ENCODE data around the gene RSPH1. TPM values are rescaled to one million over a fixed set of nuclear protein-coding genes. Genes with fewer than 3 reads are reported as not detected.

Gene RSPH1
- polyA plus RNA-seq, 2 of the 4 experiments (the other 2 are of a cell fraction) = 0.71 to 0.85 TPM

DNA sequence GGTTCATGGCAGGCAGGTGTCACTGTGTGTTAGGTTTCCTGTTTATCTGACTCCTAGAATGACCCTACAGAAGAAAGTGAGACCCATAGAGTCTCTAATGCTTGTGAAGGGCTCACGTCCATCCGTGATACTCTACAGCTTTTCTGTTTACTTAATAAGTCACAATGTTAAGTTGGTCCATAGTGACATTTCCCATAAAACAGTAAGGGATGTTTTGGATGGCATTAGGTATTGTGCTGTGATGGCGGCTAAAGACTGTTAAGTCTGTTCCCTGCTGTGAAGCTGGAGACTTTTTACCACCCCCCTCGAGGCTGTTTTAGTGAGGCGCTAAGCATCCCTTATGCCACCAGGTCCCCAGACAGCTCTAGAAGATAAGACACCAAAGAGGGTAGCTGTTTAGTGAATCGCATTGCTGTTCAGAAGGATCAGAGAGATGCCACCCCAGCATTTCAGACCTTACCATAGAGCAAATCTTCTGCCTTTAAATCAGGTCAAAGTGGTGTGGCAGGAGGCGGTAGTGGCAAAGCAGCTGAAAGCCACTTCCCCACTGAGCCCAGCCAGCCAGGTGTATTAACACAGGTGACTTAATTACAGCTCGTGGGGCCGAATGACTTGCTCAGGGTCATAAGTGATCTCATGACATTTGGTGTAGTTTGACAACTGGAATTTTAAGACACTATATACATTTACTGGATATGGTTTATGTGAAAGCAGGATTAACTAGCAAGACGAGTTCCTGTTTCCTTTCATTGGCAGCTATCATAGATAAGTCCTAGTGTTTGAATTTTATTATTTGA lies 42.7 kb upstream of the RSPH1 start:
- ChIA-PET POLR2A (no interaction called here), CTCF (interaction anchor here (0.9 to 1.2 kb wide), 3 partner anchors 10 to 82 kb away, joined by 3 to 5 read pairs (median 3); no protein-coding TSS in a partner anchor)
- no peaks in the 10 kb centered on the region for H3K9me3 ChIP-seq
- H3K27ac ChIP-seq = no peak overlapping the region
- no peak overlapping the region for H3K4me2 ChIP-seq
- no peak overlapping the region for H3K4me3 ChIP-seq
- H3K4me1 ChIP-seq = no peaks in the 10 kb centered on the region
- WGBS (ENCODE audit: missing lambda C conversion rate) = 65% methylated on average over 10 of the region's 10 CpGs
- no peak for ATAC-seq
- no peak for FAIRE-seq
- no peak for TF ChIP-seq FOXS1 (CRISPR knock-in tag; IDR thresholded peaks at IDR 0.05)
- no peak for TF ChIP-seq KDM5A (IDR thresholded peaks at IDR 0.05)
- no peak for TF ChIP-seq TP53 (CRISPR knock-in tag; IDR thresholded peaks at IDR 0.05)
- no peak for TF ChIP-seq HEYL (CRISPR knock-in tag; IDR thresholded peaks at IDR 0.05)
- no peak for TF ChIP-seq PHF8 (IDR thresholded peaks at IDR 0.05; ENCODE audit: borderline replicate concordance, low read depth)
- TF ChIP-seq CBX8 (IDR thresholded peaks at IDR 0.05) = no peak
- TF ChIP-seq ZFP36 (IDR thresholded peaks at IDR 0.05; ENCODE audit: borderline replicate concordance, partially characterized antibody) = no peak
- TF ChIP-seq, protein P1, sequence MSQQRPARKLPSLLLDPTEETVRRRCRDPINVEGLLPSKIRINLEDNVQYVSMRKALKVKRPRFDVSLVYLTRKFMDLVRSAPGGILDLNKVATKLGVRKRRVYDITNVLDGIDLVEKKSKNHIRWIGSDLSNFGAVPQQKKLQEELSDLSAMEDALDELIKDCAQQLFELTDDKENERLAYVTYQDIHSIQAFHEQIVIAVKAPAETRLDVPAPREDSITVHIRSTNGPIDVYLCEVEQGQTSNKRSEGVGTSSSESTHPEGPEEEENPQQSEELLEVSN (IDR thresholded peaks at IDR 0.05; ENCODE audit: borderline replicate concordance, low read depth) = no peak
- TF ChIP-seq, protein P2, sequence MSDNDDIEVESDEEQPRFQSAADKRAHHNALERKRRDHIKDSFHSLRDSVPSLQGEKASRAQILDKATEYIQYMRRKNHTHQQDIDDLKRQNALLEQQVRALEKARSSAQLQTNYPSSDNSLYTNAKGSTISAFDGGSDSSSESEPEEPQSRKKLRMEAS (IDR thresholded peaks at IDR 0.05) = no peak
- TF ChIP-seq EP300 (IDR thresholded peaks at IDR 0.05) = no peak
- TF ChIP-seq FOSL2 (IDR thresholded peaks at IDR 0.05) = no peak
- TF ChIP-seq FOSL2 (CRISPR knock-in tag; IDR thresholded peaks at IDR 0.05) = no peak
- TF ChIP-seq, protein P3, sequence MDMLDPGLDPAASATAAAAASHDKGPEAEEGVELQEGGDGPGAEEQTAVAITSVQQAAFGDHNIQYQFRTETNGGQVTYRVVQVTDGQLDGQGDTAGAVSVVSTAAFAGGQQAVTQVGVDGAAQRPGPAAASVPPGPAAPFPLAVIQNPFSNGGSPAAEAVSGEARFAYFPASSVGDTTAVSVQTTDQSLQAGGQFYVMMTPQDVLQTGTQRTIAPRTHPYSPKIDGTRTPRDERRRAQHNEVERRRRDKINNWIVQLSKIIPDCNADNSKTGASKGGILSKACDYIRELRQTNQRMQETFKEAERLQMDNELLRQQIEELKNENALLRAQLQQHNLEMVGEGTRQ (IDR thresholded peaks at IDR 0.05) = no peak
- TF ChIP-seq CHD4 (IDR thresholded peaks at IDR 0.05; ENCODE audit: borderline replicate concordance) = no peak
- no peak for DNase-seq (ENCODE audit: low read depth in 1 of 2, low spot score in 1 of 2)

DNA sequence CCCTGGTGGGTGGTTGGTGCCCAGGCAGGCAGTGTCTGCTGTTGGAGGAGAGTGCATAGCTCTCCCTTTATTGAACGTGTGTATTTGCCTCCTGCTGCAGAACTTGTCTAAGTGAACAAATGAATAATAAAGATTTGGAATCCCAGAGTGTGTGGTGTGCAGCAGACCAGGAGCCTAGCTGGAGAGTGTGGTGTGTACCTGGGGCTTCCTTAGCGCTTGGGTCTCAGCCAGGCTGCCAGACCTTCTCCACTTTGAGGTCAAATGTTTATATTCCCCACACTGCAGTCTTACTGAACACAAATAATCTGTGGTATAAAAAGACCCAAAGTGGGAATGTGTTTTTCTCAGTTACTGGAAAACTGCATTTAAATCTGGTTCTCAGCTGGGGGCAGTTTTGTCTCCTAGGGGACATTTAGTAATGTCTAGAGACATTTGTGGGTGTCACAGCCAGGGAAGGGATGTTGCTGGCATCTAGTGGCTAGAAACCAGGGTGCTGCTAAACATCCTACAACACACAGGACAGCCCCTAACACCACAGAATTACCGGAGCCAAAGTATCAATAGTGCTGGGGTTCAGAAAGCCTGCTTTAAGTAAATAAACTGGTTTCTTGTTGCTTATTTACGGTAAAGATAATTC lies 41.2 kb upstream of the RSPH1 start:
- ATAC-seq = 0 out of 6 replicates have a peak, but pooled peaks of 1 of the 2 experiments have one; percentile 54
- no peak for FAIRE-seq
- POLR2A ChIA-PET = no interaction called here
- Histone ChIP-seq H3K9me3 (no peaks in the 10 kb centered on the region), H3K27ac (no peak overlapping the region), H3K4me3 (no peak overlapping the region), H3K4me2 (no peak overlapping the region), H3K4me1 (no peaks in the 10 kb centered on the region)
- 76% methylated on average over 4 of the region's 4 CpGs for WGBS (ENCODE audit: missing lambda C conversion rate)
- CTCF ChIA-PET = interaction anchor here (0.7 to 1.4 kb wide), 6 partner anchors 10 to 228 kb away, joined by 3 to 6 read pairs (median 4); no protein-coding TSS in a partner anchor
- DNase-seq (ENCODE audit: low read depth in 1 of 2, low spot score in 1 of 2) = peak in 1 of 2 experiments; percentile 6
- TF ChIP-seq RAD21 (conservative IDR thresholded peaks at IDR 0.05 in 1 of 2, IDR thresholded peaks at IDR 0.05 in 1 of 2) = peak; percentile 35 to 45; a peak in 4 of 5 replicates
- TF ChIP-seq, protein P4, sequence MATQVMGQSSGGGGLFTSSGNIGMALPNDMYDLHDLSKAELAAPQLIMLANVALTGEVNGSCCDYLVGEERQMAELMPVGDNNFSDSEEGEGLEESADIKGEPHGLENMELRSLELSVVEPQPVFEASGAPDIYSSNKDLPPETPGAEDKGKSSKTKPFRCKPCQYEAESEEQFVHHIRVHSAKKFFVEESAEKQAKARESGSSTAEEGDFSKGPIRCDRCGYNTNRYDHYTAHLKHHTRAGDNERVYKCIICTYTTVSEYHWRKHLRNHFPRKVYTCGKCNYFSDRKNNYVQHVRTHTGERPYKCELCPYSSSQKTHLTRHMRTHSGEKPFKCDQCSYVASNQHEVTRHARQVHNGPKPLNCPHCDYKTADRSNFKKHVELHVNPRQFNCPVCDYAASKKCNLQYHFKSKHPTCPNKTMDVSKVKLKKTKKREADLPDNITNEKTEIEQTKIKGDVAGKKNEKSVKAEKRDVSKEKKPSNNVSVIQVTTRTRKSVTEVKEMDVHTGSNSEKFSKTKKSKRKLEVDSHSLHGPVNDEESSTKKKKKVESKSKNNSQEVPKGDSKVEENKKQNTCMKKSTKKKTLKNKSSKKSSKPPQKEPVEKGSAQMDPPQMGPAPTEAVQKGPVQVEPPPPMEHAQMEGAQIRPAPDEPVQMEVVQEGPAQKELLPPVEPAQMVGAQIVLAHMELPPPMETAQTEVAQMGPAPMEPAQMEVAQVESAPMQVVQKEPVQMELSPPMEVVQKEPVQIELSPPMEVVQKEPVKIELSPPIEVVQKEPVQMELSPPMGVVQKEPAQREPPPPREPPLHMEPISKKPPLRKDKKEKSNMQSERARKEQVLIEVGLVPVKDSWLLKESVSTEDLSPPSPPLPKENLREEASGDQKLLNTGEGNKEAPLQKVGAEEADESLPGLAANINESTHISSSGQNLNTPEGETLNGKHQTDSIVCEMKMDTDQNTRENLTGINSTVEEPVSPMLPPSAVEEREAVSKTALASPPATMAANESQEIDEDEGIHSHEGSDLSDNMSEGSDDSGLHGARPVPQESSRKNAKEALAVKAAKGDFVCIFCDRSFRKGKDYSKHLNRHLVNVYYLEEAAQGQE (IDR thresholded peaks at IDR 0.05) = no peak
- TF ChIP-seq, protein P5, sequence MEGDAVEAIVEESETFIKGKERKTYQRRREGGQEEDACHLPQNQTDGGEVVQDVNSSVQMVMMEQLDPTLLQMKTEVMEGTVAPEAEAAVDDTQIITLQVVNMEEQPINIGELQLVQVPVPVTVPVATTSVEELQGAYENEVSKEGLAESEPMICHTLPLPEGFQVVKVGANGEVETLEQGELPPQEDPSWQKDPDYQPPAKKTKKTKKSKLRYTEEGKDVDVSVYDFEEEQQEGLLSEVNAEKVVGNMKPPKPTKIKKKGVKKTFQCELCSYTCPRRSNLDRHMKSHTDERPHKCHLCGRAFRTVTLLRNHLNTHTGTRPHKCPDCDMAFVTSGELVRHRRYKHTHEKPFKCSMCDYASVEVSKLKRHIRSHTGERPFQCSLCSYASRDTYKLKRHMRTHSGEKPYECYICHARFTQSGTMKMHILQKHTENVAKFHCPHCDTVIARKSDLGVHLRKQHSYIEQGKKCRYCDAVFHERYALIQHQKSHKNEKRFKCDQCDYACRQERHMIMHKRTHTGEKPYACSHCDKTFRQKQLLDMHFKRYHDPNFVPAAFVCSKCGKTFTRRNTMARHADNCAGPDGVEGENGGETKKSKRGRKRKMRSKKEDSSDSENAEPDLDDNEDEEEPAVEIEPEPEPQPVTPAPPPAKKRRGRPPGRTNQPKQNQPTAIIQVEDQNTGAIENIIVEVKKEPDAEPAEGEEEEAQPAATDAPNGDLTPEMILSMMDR (IDR thresholded peaks at IDR 0.05) = peak; percentile 29; the same call in 2 of the 3 replicates
